ENCODE data around the gene COL17A1. TPM values are rescaled to one million over a fixed set of nuclear protein-coding genes. Genes with fewer than 3 reads are reported as not detected.

The COL17A1 gene
- total RNA-seq, 1 experiment from 2014 or later = 41.3 TPM

DNA sequence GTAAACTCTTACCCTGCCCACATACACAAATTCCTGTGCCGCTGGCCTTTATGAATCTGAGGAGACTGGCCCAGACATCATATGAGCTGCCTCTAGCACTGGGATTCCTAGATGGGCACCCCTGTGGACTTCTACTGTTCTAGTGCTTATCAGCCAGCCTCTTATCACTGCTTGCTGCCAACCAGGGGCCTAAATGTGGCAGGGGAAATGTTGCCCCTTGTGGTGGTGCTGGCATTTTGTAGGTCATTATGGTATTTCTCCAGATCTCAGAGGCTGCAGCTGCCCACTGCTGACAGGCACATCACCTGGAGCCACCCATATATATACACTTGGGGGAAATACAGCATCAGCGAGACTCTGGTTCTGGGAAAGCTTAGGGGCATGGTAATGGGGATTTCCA, 41.7 kb upstream of the COL17A1 start:
- H2AFZ ChIP-seq = no peak overlapping the region
- no peaks in the 10 kb centered on the region for H3K36me3 ChIP-seq (ENCODE audit: low read depth)
- DNase-seq = no peak
- BruUV-seq (replicated peaks) = no TSS peak
- no peak overlapping the region for H3K27ac ChIP-seq
- H3K27me3 ChIP-seq (ENCODE audit: insufficient read depth, low read depth) = no peaks in the 10 kb centered on the region
- H3K4me2 ChIP-seq = no peak overlapping the region
- POLR2A ChIA-PET (ENCODE audit: unreplicated experiment) = no interaction called here
- no peaks in the 10 kb centered on the region for H3F3A ChIP-seq (ENCODE audit: insufficient read depth, low read depth)
- H3K4me1 ChIP-seq (replicated peaks; ENCODE audit: insufficient read depth) = peaks cover 9% of the 10 kb centered on the region; the same call in 1 of the 2 replicates
- H3K4me3 ChIP-seq = no peak overlapping the region
- H3K79me2 ChIP-seq (ENCODE audit: low read depth) = no peaks in the 10 kb centered on the region
- no peaks in the 10 kb centered on the region for H3K9me3 ChIP-seq (ENCODE audit: insufficient read depth, low read depth)
- no peaks in the 10 kb centered on the region for H4K20me1 ChIP-seq (ENCODE audit: insufficient read depth)
- CTCF ChIA-PET = no interaction called here
- H3K9me2 ChIP-seq (ENCODE audit: insufficient read depth) = no peaks in the 10 kb centered on the region
- TF ChIP-seq EZH2 (IDR thresholded peaks at IDR 0.05; ENCODE audit: low read depth) (no peak), CTCF (conservative IDR thresholded peaks at IDR 0.05) (peak; percentile 42; the same call in 1 of the 2 replicates)
- intact Hi-C loops (cut with micrococcal nuclease; ENCODE audit: unreplicated experiment) = loop anchor here (10.0 kb wide), 1 partner anchor 413 kb away; no protein-coding TSS in a partner anchor

- H3K4me2 ChIP-seq = peak overlapping the region; percentile 72
- no peak overlapping the region for H3K27ac ChIP-seq
- peaks cover 31% of the 10 kb centered on the region for H3K4me1 ChIP-seq (replicated peaks; ENCODE audit: insufficient read depth)
- no peaks in the 10 kb centered on the region for H3K9me3 ChIP-seq (ENCODE audit: insufficient read depth, low read depth)
- BruUV-seq (replicated peaks) = no TSS peak
- DNase-seq = no peak
- TF ChIP-seq EZH2 (IDR thresholded peaks at IDR 0.05; ENCODE audit: low read depth) (no peak), CTCF (conservative IDR thresholded peaks at IDR 0.05) (peak; percentile 42; the same call in 1 of the 2 replicates)
- H3K79me2 ChIP-seq (ENCODE audit: low read depth) = no peaks in the 10 kb centered on the region
- peaks cover 21% of the 10 kb centered on the region for H3F3A ChIP-seq (ENCODE audit: insufficient read depth, low read depth)
- ChIA-PET CTCF (interaction anchor here (0.6 to 1.5 kb wide), 4 partner anchors 41 to 411 kb away, joined by 3 to 4 read pairs (median 3); no protein-coding TSS in a partner anchor), POLR2A (ENCODE audit: unreplicated experiment) (no interaction called here)
- H3K4me3 ChIP-seq = peak overlapping the region; percentile 77; the same call in 1 of the 2 replicates
- H3K27me3 ChIP-seq (ENCODE audit: insufficient read depth, low read depth) = no peaks in the 10 kb centered on the region
- intact Hi-C loops (cut with micrococcal nuclease; ENCODE audit: unreplicated experiment) = loop anchor here (5.0 to 10.0 kb wide), 2 partner anchors 216 to 409 kb away; no protein-coding TSS in a partner anchor
- no peaks in the 10 kb centered on the region for H4K20me1 ChIP-seq (ENCODE audit: insufficient read depth)
- H3K36me3 ChIP-seq (ENCODE audit: low read depth) = no peaks in the 10 kb centered on the region
- H3K9me2 ChIP-seq (ENCODE audit: insufficient read depth) = no peaks in the 10 kb centered on the region
- no peak overlapping the region for H2AFZ ChIP-seq
Measured at GRCh38 chr10:104123397-104123796, 37.7 kb upstream of the COL17A1 start.

DNA sequence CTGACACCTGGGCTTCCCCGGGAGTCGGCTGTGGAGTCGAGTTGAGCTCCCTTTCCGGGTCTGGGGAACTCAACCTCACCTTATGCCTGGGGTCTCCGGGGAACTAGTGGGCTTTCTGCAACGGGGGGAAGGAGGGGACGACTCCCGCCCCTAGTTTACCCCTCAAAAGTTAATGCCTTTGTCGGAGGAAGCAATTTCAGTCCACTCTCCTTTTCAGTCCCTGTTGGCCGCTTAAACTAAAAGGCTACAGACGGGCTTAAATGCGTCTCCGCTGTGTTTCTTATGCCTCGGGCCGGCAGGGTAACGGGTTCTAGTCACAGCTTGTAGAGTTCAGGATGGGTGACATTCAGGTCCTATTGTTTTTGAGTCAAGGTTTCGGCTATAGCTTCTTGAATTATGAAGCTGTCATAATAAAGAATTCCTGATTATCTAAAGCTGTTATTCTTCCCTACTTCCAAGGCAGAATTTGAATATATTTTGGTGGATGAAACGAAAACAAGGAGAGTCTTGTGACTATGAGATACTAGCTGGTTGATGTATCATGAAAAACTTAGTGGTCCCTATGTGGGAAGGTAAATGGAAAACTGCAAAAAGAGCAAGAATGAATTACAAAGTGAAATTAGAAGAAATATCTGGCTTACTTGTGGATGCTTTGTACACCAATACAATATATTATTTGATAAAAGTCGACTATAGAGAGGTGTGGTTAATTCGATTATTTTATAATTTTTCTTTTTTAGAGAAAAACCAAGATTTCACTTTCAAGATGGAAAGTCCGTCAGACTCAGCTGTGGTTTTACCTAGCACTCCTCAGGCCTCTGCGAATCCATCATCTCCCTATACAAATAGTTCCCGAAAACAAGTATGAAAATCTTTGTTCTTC, 36.8 kb upstream of the COL17A1 start:
- TSS peak; percentile 65 for BruUV-seq (replicated peaks)

More for the DNA sequence above, 36.8 kb upstream of the COL17A1 start:
- CTCF ChIA-PET = interaction anchor here (1.0 to 1.5 kb wide), 2 partner anchors 40 to 63 kb away, joined by 3 read pairs; no protein-coding TSS in a partner anchor
- intact Hi-C loops (cut with micrococcal nuclease; ENCODE audit: unreplicated experiment) = loop anchor here (5.0 to 10.0 kb wide), 2 partner anchors 215 to 408 kb away; no protein-coding TSS in a partner anchor
- Histone ChIP-seq H3K9me2 (ENCODE audit: insufficient read depth) (no peaks in the 10 kb centered on the region), H4K20me1 (ENCODE audit: insufficient read depth) (no peaks in the 10 kb centered on the region), H3K4me1 (replicated peaks; ENCODE audit: insufficient read depth) (peaks cover 39% of the 10 kb centered on the region), H2AFZ (peak overlapping the region; percentile 93), H3K9me3 (ENCODE audit: insufficient read depth, low read depth) (no peaks in the 10 kb centered on the region), H3K36me3 (ENCODE audit: low read depth) (no peaks in the 10 kb centered on the region), H3K79me2 (ENCODE audit: low read depth) (no peaks in the 10 kb centered on the region), H3K27ac (peak overlapping the region; percentile 22; the same call in 1 of the 2 replicates), H3K4me2 (peak overlapping the region; percentile 72), H3K27me3 (ENCODE audit: insufficient read depth, low read depth) (no peaks in the 10 kb centered on the region), H3F3A (ENCODE audit: insufficient read depth, low read depth) (peaks cover 26% of the 10 kb centered on the region), H3K4me3 (peak overlapping the region; percentile 77)
- no peak for TF ChIP-seq EZH2 (IDR thresholded peaks at IDR 0.05; ENCODE audit: low read depth)
- no peak for TF ChIP-seq CTCF (conservative IDR thresholded peaks at IDR 0.05)
- POLR2A ChIA-PET (ENCODE audit: unreplicated experiment) = interaction anchor here (0.5 to 1.0 kb wide), 7 partner anchors 8 to 998 kb away, joined by 3 to 10 read pairs (median 4); no protein-coding TSS in a partner anchor
- no peak for DNase-seq

Data from PC-9 (cell line).